ENCODE results near the gene CKAP2. TPM values are rescaled to one million over a fixed set of nuclear protein-coding genes. Genes with fewer than 3 reads are reported as not detected.

The CKAP2 gene
- total RNA-seq, 1 experiment from 2014 or later: 80.2 TPM

GRCh38 chr13:52428295-52428694, 27.0 kb upstream of the CKAP2 start:
- Histone ChIP-seq H2AFZ (ENCODE audit: low read depth, low read length, poor library complexity, severe bottlenecking) (no peak overlapping the region), H4K20me1 (ENCODE audit: insufficient read depth) (peaks cover 5% of the 10 kb centered on the region; the same call in 1 of the 2 replicates), H3K9me3 (ENCODE audit: control insufficient read depth in 1 of 2, insufficient read depth in 1 of 2, low read depth in 1 of 2, low read length in 2 of 2) (no peaks in the 10 kb centered on the region), H3K27ac (ENCODE audit: low read depth, low read length) (no peak overlapping the region), H3K9me2 (ENCODE audit: insufficient read depth) (no peaks in the 10 kb centered on the region), H3K36me3 (ENCODE audit: control insufficient read depth in 1 of 2, insufficient read depth in 2 of 2, low read length in 2 of 2) (peaks cover 24 to 37% of the 10 kb centered on the region in 2 experiments; a peak in 3 of 4 replicates), H3K79me2 (ENCODE audit: insufficient read depth, low read length) (peaks cover 12% of the 10 kb centered on the region; the same call in 1 of the 2 replicates), H3K9ac (ENCODE audit: low read length) (no peak overlapping the region), H3K4me3 (replicated peaks in 1 of 2; ENCODE audit: low read depth in 1 of 2, low read length in 2 of 2) (no peak overlapping the region), H3K4me1 (ENCODE audit: control insufficient read depth in 1 of 2, insufficient read depth in 2 of 2, low read length in 2 of 2) (no peaks in the 10 kb centered on the region; a peak in 1 of 4 replicates), H3K27me3 (ENCODE audit: insufficient read depth, low read length) (no peaks in the 10 kb centered on the region), H3K4me2 (ENCODE audit: low read length) (no peak overlapping the region)
- RAD21 ChIA-PET (ENCODE audit: low non-redundant PET in 1 of 2, low total read pairs in 2 of 2, uncharacterized antibody in 2 of 2, unreplicated experiment in 2 of 2): no interaction called here
- ATAC-seq: no peak
- POLR2A ChIA-PET: no interaction called here
- DNase-seq (ENCODE audit: low read depth, low spot score): no peak
- TF ChIP-seq SP1 (IDR thresholded peaks at IDR 0.05; ENCODE audit: low read depth) (no peak), CTCF (IDR thresholded peaks at IDR 0.05 in 2 of 3, conservative IDR thresholded peaks at IDR 0.05 in 1 of 3; ENCODE audit: borderline replicate concordance in 1 of 3, insufficient read depth in 1 of 3, low read depth in 2 of 3, low read length in 2 of 3) (no peak)
- no TSS peak for BruUV-seq (replicated peaks)
- CTCF ChIA-PET: interaction anchor here (2.1 kb wide), 1 partner anchor 23 kb away, joined by 8 read pairs; the partner anchor contains the start of gene VPS36
- intact Hi-C loops (cut with micrococcal nuclease): no loop called here

- no peak overlapping the region for H3K27ac ChIP-seq (ENCODE audit: low read depth, low read length)
- H3K9me3 ChIP-seq (ENCODE audit: control insufficient read depth in 1 of 2, insufficient read depth in 1 of 2, low read depth in 1 of 2, low read length in 2 of 2): no peaks in the 10 kb centered on the region
- no peak overlapping the region for H3K4me3 ChIP-seq (replicated peaks in 1 of 2; ENCODE audit: low read depth in 1 of 2, low read length in 2 of 2)
- DNase-seq (ENCODE audit: low read depth, low spot score) (no peak), ATAC-seq (no peak)
- H3K36me3 ChIP-seq (ENCODE audit: control insufficient read depth in 1 of 2, insufficient read depth in 2 of 2, low read length in 2 of 2): peaks cover 41% of the 10 kb centered on the region in 2 experiments
- H3K9ac ChIP-seq (ENCODE audit: low read length): no peak overlapping the region
- RAD21 ChIA-PET (ENCODE audit: low non-redundant PET in 1 of 2, low total read pairs in 2 of 2, uncharacterized antibody in 2 of 2, unreplicated experiment in 2 of 2): no interaction called here
- H3K9me2 ChIP-seq (ENCODE audit: insufficient read depth): no peaks in the 10 kb centered on the region
- H4K20me1 ChIP-seq (ENCODE audit: insufficient read depth): peaks cover 5% of the 10 kb centered on the region; the same call in 1 of the 2 replicates
- BruUV-seq (replicated peaks): no TSS peak
- no peaks in the 10 kb centered on the region; a peak in 1 of 4 replicates for H3K4me1 ChIP-seq (ENCODE audit: control insufficient read depth in 1 of 2, insufficient read depth in 2 of 2, low read length in 2 of 2)
- intact Hi-C loops (cut with micrococcal nuclease): no loop called here
- POLR2A ChIA-PET: no interaction called here
- CTCF ChIA-PET: interaction anchor here (2.5 kb wide), 1 partner anchor 18 kb away, joined by 9 read pairs; the partner anchor contains the start of gene VPS36
- H3K79me2 ChIP-seq (ENCODE audit: insufficient read depth, low read length): peaks cover 8% of the 10 kb centered on the region; the same call in 1 of the 2 replicates
- H3K27me3 ChIP-seq (ENCODE audit: insufficient read depth, low read length): no peaks in the 10 kb centered on the region
- H3K4me2 ChIP-seq (ENCODE audit: low read length): no peak overlapping the region
- TF ChIP-seq EZH2 (IDR thresholded peaks at IDR 0.05) (no peak), REST (IDR thresholded peaks at IDR 0.05; ENCODE audit: low read depth) (no peak), ZBTB33 (IDR thresholded peaks at IDR 0.05; ENCODE audit: extremely low read depth, insufficient replicate concordance, low read length) (no peak), ATF3 (IDR thresholded peaks at IDR 0.05) (no peak), SIN3A (IDR thresholded peaks at IDR 0.05; ENCODE audit: low read depth) (no peak), POLR2AphosphoS5 (IDR thresholded peaks at IDR 0.05; ENCODE audit: low read depth, low read length) (no peak), ZFX (IDR thresholded peaks at IDR 0.05) (no peak), YY1 (IDR thresholded peaks at IDR 0.05; ENCODE audit: extremely low read depth, insufficient replicate concordance, low read depth, low read length) (no peak)
- H2AFZ ChIP-seq (ENCODE audit: low read depth, low read length, poor library complexity, severe bottlenecking): no peak overlapping the region
These were observed 22.8 kb upstream of the CKAP2 start for GRCh38 chr13:52432456-52432855.
